Nephron progenitor cell (in vitro differentiated cells): ENCODE measurements around the gene BCAS2.
A peak's percentile ranks its signal among the peaks of the same experiment; 100 is the strongest.

Source experiments
- DNase-seq: peaks from one replicate; pipeline ENCODE4 v3.0.0; 2021
- H3K27ac Mint-ChIP-seq: 2 replicates; pipeline ENCODE4 v1.8.0; 2021; ENCODE audit warnings: mild to moderate bottlenecking, moderate library complexity, mixed read lengths
- H3K27me3 Mint-ChIP-seq: 2 replicates; pipeline ENCODE4 v1.8.0; 2021; ENCODE audit warnings: mild to moderate bottlenecking, low read depth, mixed read lengths; ENCODE audit not compliant: poor library complexity
- H3K36me3 Mint-ChIP-seq: 2 replicates; pipeline ENCODE4 v1.8.0; 2021; ENCODE audit warnings: low read depth, mixed read lengths
- H3K4me1 Mint-ChIP-seq: 2 replicates; pipeline ENCODE4 v1.8.0; 2021; ENCODE audit warnings: mixed read lengths
- H3K4me3 Mint-ChIP-seq: 2 replicates; pipeline ENCODE4 v1.8.0; 2021; ENCODE audit warnings: mild to moderate bottlenecking, moderate library complexity, mixed read lengths
- H3K9me3 Mint-ChIP-seq: 2 replicates; pipeline ENCODE4 v1.8.0; 2021; ENCODE audit warnings: mild to moderate bottlenecking, moderate library complexity, mixed read lengths
- TF ChIP-seq, protein P1 (sequence below): fragments of 200-600 bp; sonication (generic); IDR thresholded peaks from 2 replicates; pipeline ENCODE4 v1.5.0; 2021; ENCODE audit warnings: antibody characterized with exemption

The BCAS2 gene

DNA sequence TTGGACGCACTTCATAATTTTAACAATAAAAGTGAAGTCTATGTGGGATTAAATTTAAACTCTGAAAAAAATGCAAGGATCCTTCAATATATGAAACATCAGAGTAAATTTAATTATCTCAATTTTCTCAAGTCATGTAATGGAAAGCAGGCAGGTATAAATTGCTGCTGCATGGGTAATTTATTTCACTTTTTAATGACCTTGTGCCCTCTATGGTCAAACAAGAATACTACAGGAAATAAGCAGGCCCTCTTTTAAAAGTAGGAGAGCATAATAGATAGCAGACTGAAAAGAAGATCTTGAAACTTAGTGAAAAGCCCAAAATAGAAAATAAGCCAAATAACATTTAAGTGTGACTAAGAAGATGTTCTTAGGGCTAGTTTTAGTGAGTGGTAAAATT, 22.9 kb downstream of the BCAS2 start:
- Mint-ChIP-seq H3K4me1 (no peaks in the 10 kb centered on the region), H3K4me3 (no peak overlapping the region), H3K9me3 (peaks cover 7% of the 10 kb centered on the region), H3K27ac (no peak overlapping the region), H3K36me3 (peaks cover 18% of the 10 kb centered on the region), H3K27me3 (no peaks in the 10 kb centered on the region)
- TF ChIP-seq, protein P1, sequence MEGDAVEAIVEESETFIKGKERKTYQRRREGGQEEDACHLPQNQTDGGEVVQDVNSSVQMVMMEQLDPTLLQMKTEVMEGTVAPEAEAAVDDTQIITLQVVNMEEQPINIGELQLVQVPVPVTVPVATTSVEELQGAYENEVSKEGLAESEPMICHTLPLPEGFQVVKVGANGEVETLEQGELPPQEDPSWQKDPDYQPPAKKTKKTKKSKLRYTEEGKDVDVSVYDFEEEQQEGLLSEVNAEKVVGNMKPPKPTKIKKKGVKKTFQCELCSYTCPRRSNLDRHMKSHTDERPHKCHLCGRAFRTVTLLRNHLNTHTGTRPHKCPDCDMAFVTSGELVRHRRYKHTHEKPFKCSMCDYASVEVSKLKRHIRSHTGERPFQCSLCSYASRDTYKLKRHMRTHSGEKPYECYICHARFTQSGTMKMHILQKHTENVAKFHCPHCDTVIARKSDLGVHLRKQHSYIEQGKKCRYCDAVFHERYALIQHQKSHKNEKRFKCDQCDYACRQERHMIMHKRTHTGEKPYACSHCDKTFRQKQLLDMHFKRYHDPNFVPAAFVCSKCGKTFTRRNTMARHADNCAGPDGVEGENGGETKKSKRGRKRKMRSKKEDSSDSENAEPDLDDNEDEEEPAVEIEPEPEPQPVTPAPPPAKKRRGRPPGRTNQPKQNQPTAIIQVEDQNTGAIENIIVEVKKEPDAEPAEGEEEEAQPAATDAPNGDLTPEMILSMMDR = peak; percentile 16
- no peak for DNase-seq

DNA sequence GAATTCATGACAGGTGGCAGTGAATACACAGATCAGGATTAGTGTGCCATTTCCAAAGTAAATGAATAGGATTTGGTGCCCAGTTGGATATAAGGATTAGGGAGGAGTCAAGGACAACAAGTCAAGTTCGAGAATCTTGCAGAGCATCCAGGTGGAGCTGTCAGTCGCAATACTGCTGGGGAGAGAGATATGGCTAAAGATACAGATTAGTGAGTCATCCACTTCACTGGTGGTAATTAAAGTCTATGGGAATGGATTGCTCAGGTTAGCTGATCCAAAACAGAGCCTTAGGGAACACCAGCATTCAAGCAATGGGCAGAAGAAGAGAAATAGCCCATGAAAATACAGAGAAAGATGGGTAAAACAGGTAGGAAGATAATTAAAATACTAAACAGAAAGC, 26.8 kb downstream of the BCAS2 start:
- no peak overlapping the region for H3K27ac Mint-ChIP-seq
- no peak overlapping the region for H3K4me3 Mint-ChIP-seq
- TF ChIP-seq, protein P1 = no peak
- no peaks in the 10 kb centered on the region for H3K9me3 Mint-ChIP-seq
- no peak for DNase-seq
- no peaks in the 10 kb centered on the region for H3K36me3 Mint-ChIP-seq
- no peaks in the 10 kb centered on the region for H3K4me1 Mint-ChIP-seq
- no peaks in the 10 kb centered on the region for H3K27me3 Mint-ChIP-seq

DNA sequence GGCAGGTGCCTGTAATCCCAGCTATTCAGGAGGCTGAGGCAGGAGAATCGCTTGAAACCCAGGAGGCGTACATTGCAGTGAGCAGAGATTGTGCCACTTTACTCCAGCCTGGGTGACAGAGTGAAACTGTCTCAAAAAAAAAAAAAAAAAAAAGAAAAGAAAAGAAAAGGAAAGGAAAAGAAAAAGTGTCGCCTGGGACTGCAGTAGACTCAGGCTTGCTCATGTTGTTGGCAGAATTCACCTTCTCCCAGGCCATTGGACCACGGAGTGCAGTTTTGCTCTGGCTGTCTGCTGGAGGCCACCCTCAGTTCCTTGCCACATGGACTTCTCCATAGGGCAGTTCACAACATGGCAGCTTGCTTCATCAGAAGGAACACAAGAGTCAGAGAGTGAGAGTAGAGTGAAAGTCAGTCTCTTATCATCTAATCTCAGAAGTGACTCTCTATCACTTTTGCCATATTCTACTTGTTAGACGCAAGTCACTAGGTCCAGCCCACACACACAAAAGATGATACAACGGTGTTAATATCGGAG, 29.2 kb downstream of the BCAS2 start:
- no peak overlapping the region for H3K4me3 Mint-ChIP-seq
- no peaks in the 10 kb centered on the region for H3K4me1 Mint-ChIP-seq
- no peaks in the 10 kb centered on the region for H3K36me3 Mint-ChIP-seq
- TF ChIP-seq, protein P1 = no peak
- no peak for DNase-seq
- H3K27me3 Mint-ChIP-seq = peaks cover 3% of the 10 kb centered on the region
- no peak overlapping the region for H3K27ac Mint-ChIP-seq
- H3K9me3 Mint-ChIP-seq = no peaks in the 10 kb centered on the region

DNA sequence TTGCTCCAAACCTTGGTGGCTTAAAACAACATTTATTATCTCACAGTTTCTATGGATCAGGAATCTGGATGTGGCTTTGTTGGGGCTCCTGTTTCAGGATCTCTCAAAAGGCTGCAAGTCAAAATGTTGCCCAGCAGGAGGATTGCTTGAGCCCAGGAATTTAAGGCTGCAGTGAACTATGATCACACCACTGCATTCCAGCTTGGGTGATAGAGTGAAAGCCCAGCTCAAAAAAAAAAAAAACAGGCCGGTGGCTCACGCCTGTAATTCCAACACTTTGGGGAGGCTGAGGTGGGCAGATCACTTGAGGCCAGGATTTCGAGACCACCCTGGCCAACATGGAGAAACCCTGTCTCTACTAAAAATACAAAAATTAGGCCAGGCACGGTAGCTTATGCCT, 30.0 kb downstream of the BCAS2 start:
- Mint-ChIP-seq H3K36me3 (no peaks in the 10 kb centered on the region), H3K9me3 (no peaks in the 10 kb centered on the region), H3K27ac (no peak overlapping the region), H3K4me3 (no peak overlapping the region), H3K27me3 (peaks cover 3% of the 10 kb centered on the region), H3K4me1 (no peaks in the 10 kb centered on the region)
- DNase-seq = no peak
- TF ChIP-seq, protein P1 = no peak

DNA sequence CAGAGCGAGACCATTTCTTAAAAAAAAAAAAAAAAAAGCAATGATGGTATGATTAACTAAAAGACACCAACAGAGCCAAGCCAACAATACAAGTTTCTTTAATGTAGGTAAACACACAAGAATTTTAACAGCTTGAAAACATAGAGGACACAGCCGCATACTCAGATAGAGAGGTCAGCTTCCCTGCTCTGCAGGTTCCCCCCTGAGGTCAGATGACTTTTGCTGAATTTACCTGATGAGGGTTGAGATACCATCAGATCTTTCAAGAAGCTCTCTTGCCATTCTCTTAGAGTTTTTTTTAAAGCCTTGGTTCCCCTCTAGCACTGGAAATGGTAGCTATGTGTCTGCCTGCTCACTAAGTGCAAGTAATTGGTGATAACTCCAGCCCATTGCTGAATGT, 31.1 kb downstream of the BCAS2 start:
- H3K27ac Mint-ChIP-seq = no peak overlapping the region
- no peaks in the 10 kb centered on the region for H3K36me3 Mint-ChIP-seq
- H3K4me3 Mint-ChIP-seq = no peak overlapping the region
- no peaks in the 10 kb centered on the region for H3K4me1 Mint-ChIP-seq
- H3K9me3 Mint-ChIP-seq = no peaks in the 10 kb centered on the region
- peaks cover 3% of the 10 kb centered on the region for H3K27me3 Mint-ChIP-seq
- TF ChIP-seq, protein P1 = no peak
- no peak for DNase-seq

DNA sequence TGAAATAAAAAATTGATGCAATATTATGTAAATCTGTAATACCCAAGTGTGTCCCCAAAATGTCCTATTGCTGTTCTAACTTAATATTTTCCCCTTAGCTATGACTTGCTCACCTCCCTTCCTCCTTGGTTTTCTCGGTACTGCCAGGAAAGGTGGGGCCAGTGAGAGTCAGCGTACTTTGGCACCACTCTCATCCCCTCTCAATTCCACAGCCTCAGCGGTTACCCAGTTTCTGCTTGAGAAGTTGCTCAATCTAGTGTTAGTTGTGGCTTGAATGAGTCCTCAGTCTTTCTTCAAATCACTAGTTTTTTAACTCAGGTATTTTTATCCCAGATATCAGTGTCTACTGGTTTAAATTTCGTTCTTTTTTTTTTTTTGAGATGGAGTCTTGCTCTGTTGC, 32.3 kb downstream of the BCAS2 start:
- H3K4me3 Mint-ChIP-seq = no peak overlapping the region
- H3K36me3 Mint-ChIP-seq = no peaks in the 10 kb centered on the region
- no peaks in the 10 kb centered on the region for H3K4me1 Mint-ChIP-seq
- peaks cover 3% of the 10 kb centered on the region for H3K27me3 Mint-ChIP-seq
- TF ChIP-seq, protein P1 = no peak
- no peak for DNase-seq
- no peaks in the 10 kb centered on the region for H3K9me3 Mint-ChIP-seq
- no peak overlapping the region for H3K27ac Mint-ChIP-seq
